HepG2 (cell line): ENCODE measurements around the gene ADCY5. TPM values are rescaled to one million over a fixed set of nuclear protein-coding genes. Genes with fewer than 3 reads are reported as not detected.

Experiments
- ATAC-seq: fragments of 200-7000 bp; cut with Tn5 transposase; 3 replicates; pipeline ENCODE4 v1.9.1; 2020; ENCODE audit warnings: mild to moderate bottlenecking, moderate library complexity
- BruUV-seq: library from RNA; stranded (reverse); fragments of 400-500 nt; replicated peaks from 2 replicates; lab custom pipeline; 2021; lab: Mats Ljungman, UMichigan
- CTCF ChIA-PET: fragments of 300-600 bp; formaldehyde crosslinking; extraction: SDS; loops from one replicate; lab custom pipeline; 2021; ENCODE audit warnings: low total read pairs, inconsistent platforms, low intra/inter-chr PET ratio; lab: Yijun Ruan, JAX
- POLR2A ChIA-PET: fragments of 350-600 bp; sonication (Branson Sonifier 250); formaldehyde crosslinking; loops from one replicate; lab custom pipeline; 2020; ENCODE audit warnings: antibody characterized with exemption, inconsistent platforms; lab: Yijun Ruan, JAX
- DNase-seq: peaks from one replicate; pipeline ENCODE4 v3.0.0-alpha.2; 2015; ENCODE audit warnings: low spot score
- FAIRE-seq: peaks from 3 replicates; lab custom pipeline; 2011; peaks lifted over from hg19 to GRCh38; lab: Jason Lieb, UNC
- H2AFZ ChIP-seq: one replicate; pipeline ENCODE4 v1.6.1; 2011; ENCODE audit warnings: low read length, inconsistent platforms
- H3K27ac ChIP-seq: fragments of 300-600 bp; 3 replicates; pipeline ENCODE4 v1.8.0; 2011; ENCODE audit warnings: mixed run types, mild to moderate bottlenecking, mixed read lengths, low read length, inconsistent platforms; ENCODE audit not compliant: insufficient read depth; ENCODE audit errors: extremely low read length
- H3K27me3 ChIP-seq, 2 experiments: fragments of 200-600 bp in 1 of 2; 2 replicates in 1 of 2; 3 replicates in 1 of 2; pipeline versions ENCODE4 v1.6.0 to v1.8.0; 2011; ENCODE audit warnings: low read length in 2 of 2, mild to moderate bottlenecking in 2 of 2, moderate library complexity in 2 of 2, inconsistent platforms in 1 of 2; ENCODE audit not compliant: insufficient read depth in 2 of 2, control insufficient read depth in 1 of 2
- H3K36me3 ChIP-seq, 2 experiments: fragments of 200-600 bp in 1 of 2; replicated peaks in 1 of 2; 2 replicates in 1 of 2; 3 replicates in 1 of 2; pipeline versions ENCODE4 v1.5.1 to v1.8.0; 2011; ENCODE audit warnings: low read length in 2 of 2, inconsistent platforms in 1 of 2; ENCODE audit not compliant: insufficient read depth in 2 of 2, control insufficient read depth in 1 of 2
- H3K4me1 ChIP-seq: 2 replicates; pipeline ENCODE4 v1.5.1; 2012; ENCODE audit warnings: low read length, inconsistent platforms; ENCODE audit not compliant: insufficient read depth
- H3K4me2 ChIP-seq: 2 replicates; pipeline ENCODE4 v1.6.0; 2011; ENCODE audit warnings: low read depth, low read length, inconsistent platforms
- H3K4me3 ChIP-seq, 3 experiments: fragments of 200-600 bp in 1 of 3; sonication (generic), shearing (Covaris generic) in 1 of 3; replicated peaks in 1 of 3; 2 replicates each; pipeline ENCODE4 v1.5.1; 2011 to 2016; ENCODE audit warnings: low read length in 3 of 3, inconsistent platforms in 2 of 3, low read depth in 2 of 3, mild to moderate bottlenecking in 2 of 3, control low read depth in 1 of 3, mixed read lengths in 1 of 3; ENCODE audit not compliant: insufficient read depth in 1 of 3
- H3K79me2 ChIP-seq: one replicate; pipeline ENCODE4 v1.6.1; 2011; ENCODE audit warnings: low read length, inconsistent platforms; ENCODE audit not compliant: insufficient read depth
- H3K9ac ChIP-seq: 2 replicates; pipeline ENCODE4 v1.6.0; 2011; ENCODE audit warnings: mild to moderate bottlenecking, low read depth, low read length, inconsistent platforms; ENCODE audit not compliant: insufficient read depth
- H3K9me3 ChIP-seq: 2 replicates; pipeline ENCODE4 v1.5.1; 2012; ENCODE audit warnings: mild to moderate bottlenecking, low read length
- H4K20me1 ChIP-seq: 2 replicates; pipeline ENCODE4 v1.6.0; 2011; ENCODE audit warnings: inconsistent platforms, mild to moderate bottlenecking, low read length, moderate library complexity; ENCODE audit not compliant: insufficient read depth
- ARID2 ChIP-seq: sonication (generic); formaldehyde crosslinking; IDR thresholded peaks from 2 replicates; pipeline ENCODE4 v1.8.1; 2022; ENCODE audit warnings: mild to moderate bottlenecking, missing genetic modification reagents, borderline replicate concordance
- MAFK ChIP-seq, 2 experiments: IDR thresholded peaks in 1 of 2; conservative IDR thresholded peaks in 1 of 2; 2 replicates each; pipeline ENCODE4 v1.6.1; 2011; ENCODE audit warnings: improper control_type of control experiment in 2 of 2, low read length in 2 of 2
- MEF2D ChIP-seq: sonication (generic); formaldehyde crosslinking; IDR thresholded peaks from 2 replicates; pipeline ENCODE4 v1.5.1; 2020; ENCODE audit warnings: mild to moderate bottlenecking, missing genetic modification reagents
- PTBP1 ChIP-seq: fragments of 200-400 bp; formaldehyde crosslinking; IDR thresholded peaks from 2 replicates; pipeline ENCODE4 v1.6.1; 2018; ENCODE audit warnings: low read length, low read depth; ENCODE audit not compliant: poor library complexity, severe bottlenecking
- ZNF333 ChIP-seq: sonication (generic); formaldehyde crosslinking; IDR thresholded peaks from 2 replicates; pipeline ENCODE4 v1.4.0; 2020; ENCODE audit warnings: mild to moderate bottlenecking, missing genetic modification reagents, borderline replicate concordance
- ZNF7 ChIP-seq: IDR thresholded peaks from 2 replicates; pipeline ENCODE4 v1.6.1; 2016; ENCODE audit warnings: missing biosample characterization, missing genetic modification reagents
- WGBS: methylation state at CpG from one replicate; pipeline ENCODE4 v1.1.6; 2017; ENCODE audit warnings: low lambda C conversion rate; 5-methylcytosine and 5-hydroxymethylcytosine counted together
- in situ Hi-C: cut with HindIII; loops from 2 replicates; pipeline ENCODE4 v1.10.0; 2017; ENCODE audit warnings: low pct_unique_long_range_greater_than_20kb; ENCODE audit not compliant: extremely low pct_ligation_motif_present
- intact Hi-C: fragments of 100-400 bp; cut with micrococcal nuclease; formaldehyde crosslinking; loops from one replicate; pipeline ENCODE4 v1.10.0; 2022; ENCODE audit not compliant: unreplicated experiment
- polyA plus RNA-seq, 8 experiments: library from polyadenylated mRNA; depleted of rRNA in 3 of 8; stranded (reverse) in 7 of 8; unstranded in 1 of 8; fragments of >200 nt; fragmentation: Illumina TruSeq in 4 of 8; extraction: Trizol in 4 of 8; gene quantifications; 2 replicates each; pipeline versions ENCODE4 v1.2.1 to v1.2.3, GENCODE V29; 2011 to 2016; ENCODE audit warnings: low read depth in 4 of 8, missing spikeins in 1 of 8, mixed read lengths in 1 of 8; ENCODE audit not compliant: insufficient read depth in 1 of 8
- total RNA-seq, 5 experiments: library from RNA; depleted of rRNA; stranded (reverse); fragments of >200 nt; fragmentation: Illumina TruSeq; extraction: Trizol; gene quantifications; 2 replicates each; pipeline ENCODE4 v1.2.3, GENCODE V29; 2016; ENCODE audit warnings: low read depth in 1 of 5
- TF ChIP-seq, protein P1 (sequence below): sonication (generic); formaldehyde crosslinking; IDR thresholded peaks from 2 replicates; pipeline ENCODE4 v1.4.0; 2020; ENCODE audit warnings: mild to moderate bottlenecking, missing genetic modification reagents

The ADCY5 gene
- total and polyA plus RNA-seq, 2 of the 13 experiments (the other 11 are each of a cell fraction or from before 2014, with no cell fraction given) = not detected

DNA sequence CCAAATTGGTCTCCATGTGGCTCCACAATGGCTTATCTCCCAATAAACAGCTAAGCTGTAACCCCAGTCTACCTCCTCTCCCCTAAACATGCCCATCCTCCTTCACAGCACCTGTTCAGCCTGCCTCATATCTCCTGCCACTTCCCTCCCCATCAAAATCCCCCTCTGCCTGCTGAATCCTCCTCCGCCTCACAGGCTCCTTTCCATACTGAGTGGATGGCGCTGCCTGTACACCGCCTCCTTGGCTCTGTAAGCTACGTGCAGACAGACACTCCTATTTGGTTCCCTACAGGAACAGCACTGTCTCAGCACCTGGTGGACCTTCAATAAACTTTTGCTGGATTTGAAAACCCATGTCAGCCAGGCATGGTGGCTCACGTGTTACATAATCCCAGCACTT, 53.7 kb downstream of the ADCY5 start:
- 51% methylated on average over 5 of the region's 5 CpGs for WGBS
- DNase-seq (no peak), FAIRE-seq (no peak), ATAC-seq (no peak)
- Histone ChIP-seq H3K27me3 (peaks cover 0 to 24% of the 10 kb centered on the region in 2 experiments; a peak in 2 of 5 replicates), H2AFZ (no peak overlapping the region), H3K4me1 (no peaks in the 10 kb centered on the region), H3K4me3 (no peak overlapping the region), H3K9ac (no peak overlapping the region), H3K36me3 (no peaks in the 10 kb centered on the region), H3K4me2 (no peak overlapping the region), H3K79me2 (no peaks in the 10 kb centered on the region), H3K9me3 (no peaks in the 10 kb centered on the region), H4K20me1 (no peaks in the 10 kb centered on the region), H3K27ac (no peak overlapping the region)
- BruUV-seq = no TSS peak
- in situ Hi-C loops (no loop called here), intact Hi-C loops (no loop called here)
- ChIA-PET CTCF (no interaction called here), POLR2A (no interaction called here)
- TF ChIP-seq MAFK (conservative IDR thresholded peaks at IDR 0.05 in 1 of 2, IDR thresholded peaks at IDR 0.05 in 1 of 2; ENCODE audit: low read length in 2 of 2) (no peak), ZNF7 (CRISPR knock-in tag) (no peak), ARID2 (no peak), MEF2D (CRISPR knock-in tag) (no peak), PTBP1 (no peak), ZNF333 (CRISPR knock-in tag) (no peak)
- TF ChIP-seq, protein P1, sequence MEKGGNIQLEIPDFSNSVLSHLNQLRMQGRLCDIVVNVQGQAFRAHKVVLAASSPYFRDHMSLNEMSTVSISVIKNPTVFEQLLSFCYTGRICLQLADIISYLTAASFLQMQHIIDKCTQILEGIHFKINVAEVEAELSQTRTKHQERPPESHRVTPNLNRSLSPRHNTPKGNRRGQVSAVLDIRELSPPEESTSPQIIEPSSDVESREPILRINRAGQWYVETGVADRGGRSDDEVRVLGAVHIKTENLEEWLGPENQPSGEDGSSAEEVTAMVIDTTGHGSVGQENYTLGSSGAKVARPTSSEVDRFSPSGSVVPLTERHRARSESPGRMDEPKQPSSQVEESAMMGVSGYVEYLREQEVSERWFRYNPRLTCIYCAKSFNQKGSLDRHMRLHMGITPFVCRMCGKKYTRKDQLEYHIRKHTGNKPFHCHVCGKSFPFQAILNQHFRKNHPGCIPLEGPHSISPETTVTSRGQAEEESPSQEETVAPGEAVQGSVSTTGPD (CRISPR knock-in tag) = no peak
